NCI-H2107 treated with DMSO at 0.1 percent for 48 hours (cell line): ENCODE data around the gene TNNI2.
"Not testable (repeated sequence)": the region's sequence is repeated elsewhere in the genome, so short reads cannot be mapped to it uniquely, and the experiment has no call there.

Source experiments
- DNase-seq: peaks from one replicate; lab custom pipeline; 2025; ENCODE audit not compliant: unreplicated experiment; lab: John Stamatoyannopoulos, UW

TNNI2 gene

GRCh38 chr11:1871531-1871930, 32.8 kb downstream of the TNNI2 start:
- DNase-seq: no peak

- no peak for DNase-seq
These were observed 33.6 kb downstream of the TNNI2 start for GRCh38 chr11:1872267-1872985.

GRCh38 chr11:1873048-1873812, 34.4 kb downstream of the TNNI2 start:
- no peak for DNase-seq

GRCh38 chr11:1873813-1874150, 35.0 kb downstream of the TNNI2 start:
- not testable (repeated sequence) for DNase-seq

GRCh38 chr11:1874441-1875092, 35.8 kb downstream of the TNNI2 start:
- not testable (repeated sequence) for DNase-seq

- no peak for DNase-seq
These were observed 36.5 kb downstream of the TNNI2 start for GRCh38 chr11:1875093-1875850.

- not testable (repeated sequence) for DNase-seq
These were observed 37.1 kb downstream of the TNNI2 start for GRCh38 chr11:1875851-1876301.

- no peak for DNase-seq
These were observed 37.7 kb downstream of the TNNI2 start for GRCh38 chr11:1876361-1877063.

GRCh38 chr11:1877211-1878136, 38.7 kb downstream of the TNNI2 start:
- DNase-seq: no peak

GRCh38 chr11:1878137-1879031, 39.6 kb downstream of the TNNI2 start:
- DNase-seq: no peak

- no peak for DNase-seq
These were observed 40.7 kb downstream of the TNNI2 start for GRCh38 chr11:1879342-1879940.

- no peak for DNase-seq
These were observed 41.4 kb downstream of the TNNI2 start for GRCh38 chr11:1879941-1880720.

- DNase-seq: no peak
These were observed 42.1 kb downstream of the TNNI2 start for GRCh38 chr11:1880746-1881441.

GRCh38 chr11:1881442-1882264, 42.9 kb downstream of the TNNI2 start:
- DNase-seq: no peak

- DNase-seq: peak; percentile 54
These were observed 43.8 kb downstream of the TNNI2 start for GRCh38 chr11:1882265-1883238.
